Measurements from ENCODE around the gene POLR3K.

The POLR3K gene

DNA sequence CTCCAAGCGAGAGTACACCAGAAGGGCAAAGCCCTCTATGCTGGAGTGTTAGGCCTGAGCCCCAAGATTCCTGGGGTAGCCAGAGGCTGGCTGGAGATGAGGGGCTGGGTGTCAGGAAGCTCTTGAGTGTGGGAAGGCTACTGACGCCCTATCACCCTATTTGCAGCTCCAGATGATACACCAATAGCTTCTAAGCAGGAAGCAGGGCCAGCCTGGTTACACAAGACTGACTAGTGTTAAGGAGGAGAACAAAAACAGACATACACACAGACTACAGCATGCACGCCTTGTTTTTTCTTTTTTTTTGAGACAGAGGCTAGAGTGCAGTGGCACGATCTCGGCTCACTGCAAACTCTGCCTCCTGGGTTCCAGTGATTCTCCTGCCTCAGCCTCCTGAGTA, 15.9 kb downstream of the POLR3K start:
- Histone ChIP-seq H3K9me2 (ENCODE audit: low read depth, low read length) (no peaks in the 10 kb centered on the region), H3K4me3 (ENCODE audit: low read depth, low read length, poor library complexity, severe bottlenecking) (no peak overlapping the region), H3K27ac (ENCODE audit: low read depth, low read length, poor library complexity, severe bottlenecking) (no peak overlapping the region), H3K4me1 (ENCODE audit: insufficient read depth, low read length, severe bottlenecking) (peaks cover 30% of the 10 kb centered on the region), H4K20me1 (ENCODE audit: insufficient read depth, low read length) (no peaks in the 10 kb centered on the region), H3K36me3 (ENCODE audit: insufficient read depth, low read length) (peaks cover 50% of the 10 kb centered on the region), H3K4me2 (ENCODE audit: low read length) (no peak overlapping the region), H3F3A (ENCODE audit: insufficient read depth, low read length) (no peaks in the 10 kb centered on the region), H3K9me3 (ENCODE audit: low read length) (no peaks in the 10 kb centered on the region), H3K9ac (ENCODE audit: low read length) (no peak overlapping the region), H3K27me3 (ENCODE audit: insufficient read depth, low read length) (no peaks in the 10 kb centered on the region), H3K79me2 (ENCODE audit: insufficient read depth, low read length) (no peaks in the 10 kb centered on the region), H2AFZ (ENCODE audit: low read length) (no peak overlapping the region)
- TF ChIP-seq, protein P1, sequence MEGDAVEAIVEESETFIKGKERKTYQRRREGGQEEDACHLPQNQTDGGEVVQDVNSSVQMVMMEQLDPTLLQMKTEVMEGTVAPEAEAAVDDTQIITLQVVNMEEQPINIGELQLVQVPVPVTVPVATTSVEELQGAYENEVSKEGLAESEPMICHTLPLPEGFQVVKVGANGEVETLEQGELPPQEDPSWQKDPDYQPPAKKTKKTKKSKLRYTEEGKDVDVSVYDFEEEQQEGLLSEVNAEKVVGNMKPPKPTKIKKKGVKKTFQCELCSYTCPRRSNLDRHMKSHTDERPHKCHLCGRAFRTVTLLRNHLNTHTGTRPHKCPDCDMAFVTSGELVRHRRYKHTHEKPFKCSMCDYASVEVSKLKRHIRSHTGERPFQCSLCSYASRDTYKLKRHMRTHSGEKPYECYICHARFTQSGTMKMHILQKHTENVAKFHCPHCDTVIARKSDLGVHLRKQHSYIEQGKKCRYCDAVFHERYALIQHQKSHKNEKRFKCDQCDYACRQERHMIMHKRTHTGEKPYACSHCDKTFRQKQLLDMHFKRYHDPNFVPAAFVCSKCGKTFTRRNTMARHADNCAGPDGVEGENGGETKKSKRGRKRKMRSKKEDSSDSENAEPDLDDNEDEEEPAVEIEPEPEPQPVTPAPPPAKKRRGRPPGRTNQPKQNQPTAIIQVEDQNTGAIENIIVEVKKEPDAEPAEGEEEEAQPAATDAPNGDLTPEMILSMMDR (IDR thresholded peaks at IDR 0.05; ENCODE audit: low read length): no peak

DNA sequence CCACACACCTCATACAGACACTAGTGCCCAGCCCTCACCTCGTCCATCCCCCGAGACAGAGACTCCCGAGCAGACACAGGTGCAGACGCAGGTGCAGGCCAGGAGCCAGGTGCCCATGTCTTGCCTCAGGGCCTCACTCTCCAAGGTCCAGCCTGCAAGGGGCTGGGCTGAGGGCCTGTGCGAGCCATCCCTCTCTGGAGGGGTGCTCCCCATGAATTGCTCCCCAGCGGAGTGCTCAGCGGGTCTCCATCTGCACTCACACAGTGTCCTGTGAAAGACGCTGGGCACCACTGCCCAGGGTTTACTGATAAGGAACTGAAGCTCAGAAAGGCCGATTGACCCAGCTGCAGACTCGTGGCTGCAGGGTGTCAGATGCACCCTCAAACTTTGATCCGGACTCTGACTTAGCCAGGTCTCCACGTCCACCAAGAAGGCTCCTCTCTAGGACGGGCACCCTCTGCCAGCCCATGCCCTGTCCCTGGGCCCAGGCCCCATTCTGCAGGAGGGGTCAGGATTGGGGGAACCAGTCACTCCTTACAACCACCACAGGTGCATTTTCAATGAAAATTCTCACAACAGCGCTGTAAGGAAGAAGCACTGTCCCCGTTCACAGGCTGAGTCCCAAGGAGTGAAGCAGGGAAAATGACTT, 16.9 kb downstream of the POLR3K start:
- TF ChIP-seq, protein P1 (IDR thresholded peaks at IDR 0.05; ENCODE audit: low read length): no peak
- TF ChIP-seq EZH2 (IDR thresholded peaks at IDR 0.05; ENCODE audit: borderline replicate concordance, low read length): no peak
- no peak overlapping the region for H3K9ac ChIP-seq (ENCODE audit: low read length)
- no peak overlapping the region for H2AFZ ChIP-seq (ENCODE audit: low read length)
- no peak overlapping the region for H3K27ac ChIP-seq (ENCODE audit: low read depth, low read length, poor library complexity, severe bottlenecking)
- no peak overlapping the region for H3K4me3 ChIP-seq (ENCODE audit: low read depth, low read length, poor library complexity, severe bottlenecking)
- no peaks in the 10 kb centered on the region for H3K27me3 ChIP-seq (ENCODE audit: insufficient read depth, low read length)
- H3K4me2 ChIP-seq (ENCODE audit: low read length): no peak overlapping the region
- H3K79me2 ChIP-seq (ENCODE audit: insufficient read depth, low read length): no peaks in the 10 kb centered on the region
- no peaks in the 10 kb centered on the region for H3K9me2 ChIP-seq (ENCODE audit: low read depth, low read length)
- no peaks in the 10 kb centered on the region for H4K20me1 ChIP-seq (ENCODE audit: insufficient read depth, low read length)
- H3K4me1 ChIP-seq (ENCODE audit: insufficient read depth, low read length, severe bottlenecking): peaks cover 30% of the 10 kb centered on the region
- no peaks in the 10 kb centered on the region for H3F3A ChIP-seq (ENCODE audit: insufficient read depth, low read length)
- H3K36me3 ChIP-seq (ENCODE audit: insufficient read depth, low read length): peaks cover 40% of the 10 kb centered on the region
- H3K9me3 ChIP-seq (ENCODE audit: low read length): no peaks in the 10 kb centered on the region

DNA sequence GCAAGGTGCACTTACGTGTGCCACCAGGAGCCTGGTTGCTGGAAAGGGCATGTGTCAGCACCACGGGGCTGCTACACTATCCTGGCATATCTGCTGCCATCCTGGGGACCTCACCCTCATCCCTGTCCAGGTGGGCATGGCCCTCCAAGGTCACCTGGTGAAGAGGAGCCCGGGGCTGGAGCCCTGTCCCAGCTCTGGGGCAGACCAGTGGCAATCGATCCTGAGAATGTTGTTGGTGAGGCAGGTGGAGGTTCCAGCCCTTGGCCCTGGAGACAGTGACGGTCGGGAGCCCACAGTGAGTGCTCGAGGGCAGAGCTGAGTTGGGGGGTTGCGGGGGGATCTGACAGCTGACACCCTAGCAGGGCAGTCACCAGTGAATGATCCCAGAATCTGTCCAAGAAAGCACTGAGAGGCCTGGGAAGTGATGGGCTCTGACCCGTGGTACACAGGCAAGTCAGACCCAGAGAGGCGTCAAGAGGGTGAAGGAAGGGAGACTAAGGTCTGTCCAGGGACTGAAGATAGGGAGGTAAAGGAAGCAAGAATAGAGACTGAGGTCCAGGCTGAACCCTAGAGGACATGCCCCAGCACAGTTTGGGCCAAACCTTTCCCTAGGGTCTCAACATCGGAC, 17.6 kb downstream of the POLR3K start:
- H2AFZ ChIP-seq (ENCODE audit: low read length): no peak overlapping the region
- no peak overlapping the region for H3K9ac ChIP-seq (ENCODE audit: low read length)
- peaks cover 35% of the 10 kb centered on the region for H3K36me3 ChIP-seq (ENCODE audit: insufficient read depth, low read length)
- peaks cover 30% of the 10 kb centered on the region for H3K4me1 ChIP-seq (ENCODE audit: insufficient read depth, low read length, severe bottlenecking)
- TF ChIP-seq EZH2 (IDR thresholded peaks at IDR 0.05; ENCODE audit: borderline replicate concordance, low read length): no peak
- TF ChIP-seq, protein P1 (IDR thresholded peaks at IDR 0.05; ENCODE audit: low read length): no peak
- no peaks in the 10 kb centered on the region for H4K20me1 ChIP-seq (ENCODE audit: insufficient read depth, low read length)
- no peak overlapping the region for H3K4me2 ChIP-seq (ENCODE audit: low read length)
- no peaks in the 10 kb centered on the region for H3K27me3 ChIP-seq (ENCODE audit: insufficient read depth, low read length)
- H3K4me3 ChIP-seq (ENCODE audit: low read depth, low read length, poor library complexity, severe bottlenecking): no peak overlapping the region
- H3F3A ChIP-seq (ENCODE audit: insufficient read depth, low read length): no peaks in the 10 kb centered on the region
- H3K9me2 ChIP-seq (ENCODE audit: low read depth, low read length): no peaks in the 10 kb centered on the region
- H3K79me2 ChIP-seq (ENCODE audit: insufficient read depth, low read length): no peaks in the 10 kb centered on the region
- H3K9me3 ChIP-seq (ENCODE audit: low read length): no peaks in the 10 kb centered on the region
- H3K27ac ChIP-seq (ENCODE audit: low read depth, low read length, poor library complexity, severe bottlenecking): peak overlapping the region; percentile 34

Measured in OCI-LY1 (cell line).